ENCODE results near the gene C1orf115.

The C1orf115 gene

GRCh38 chr1:220673921-220674320 lies 16.2 kb upstream of the C1orf115 start:
- Histone ChIP-seq H3K36me3 (replicated peaks; ENCODE audit: low read depth, low read length) (no peaks in the 10 kb centered on the region), H3K27ac (ENCODE audit: low read length) (no peak overlapping the region), H3K4me1 (ENCODE audit: low read length) (no peaks in the 10 kb centered on the region), H2AFZ (ENCODE audit: low read depth, low read length) (no peak overlapping the region), H4K20me1 (ENCODE audit: insufficient read depth, low read length) (no peaks in the 10 kb centered on the region), H3K4me2 (ENCODE audit: low read length) (no peak overlapping the region), H3K4me3 (ENCODE audit: low read length) (no peak overlapping the region), H3K9ac (ENCODE audit: low read length) (no peak overlapping the region), H3K27me3 (ENCODE audit: low read depth, low read length) (no peaks in the 10 kb centered on the region), H3K79me2 (ENCODE audit: low read length) (no peaks in the 10 kb centered on the region), H3K9me3 (ENCODE audit: insufficient read depth, low read length) (peaks cover 6% of the 10 kb centered on the region; the same call in 1 of the 2 replicates)
- TF ChIP-seq EZH2phosphoT487 (IDR thresholded peaks at IDR 0.05; ENCODE audit: low read depth) (no peak), CTCF (IDR thresholded peaks at IDR 0.05; ENCODE audit: low read depth, low read length) (no peak)

GRCh38 chr1:220677251-220677650 lies 12.9 kb upstream of the C1orf115 start:
- Histone ChIP-seq H3K9me3 (ENCODE audit: insufficient read depth, low read length) (no peaks in the 10 kb centered on the region), H4K20me1 (ENCODE audit: insufficient read depth, low read length) (no peaks in the 10 kb centered on the region), H3K36me3 (replicated peaks; ENCODE audit: low read depth, low read length) (no peaks in the 10 kb centered on the region), H3K4me3 (ENCODE audit: low read length) (no peak overlapping the region), H3K9ac (ENCODE audit: low read length) (no peak overlapping the region), H3K27me3 (ENCODE audit: low read depth, low read length) (no peaks in the 10 kb centered on the region), H3K79me2 (ENCODE audit: low read length) (no peaks in the 10 kb centered on the region), H3K4me2 (ENCODE audit: low read length) (no peak overlapping the region), H3K27ac (ENCODE audit: low read length) (no peak overlapping the region), H2AFZ (ENCODE audit: low read depth, low read length) (no peak overlapping the region), H3K4me1 (ENCODE audit: low read length) (peaks cover 3% of the 10 kb centered on the region; the same call in 1 of the 2 replicates)
- TF ChIP-seq EZH2phosphoT487 (IDR thresholded peaks at IDR 0.05; ENCODE audit: low read depth) (no peak), CTCF (IDR thresholded peaks at IDR 0.05; ENCODE audit: low read depth, low read length) (no peak)

- Histone ChIP-seq H3K36me3 (replicated peaks; ENCODE audit: low read depth, low read length) (no peaks in the 10 kb centered on the region), H4K20me1 (ENCODE audit: insufficient read depth, low read length) (no peaks in the 10 kb centered on the region), H3K9ac (ENCODE audit: low read length) (no peak overlapping the region), H3K4me2 (ENCODE audit: low read length) (peak overlapping the region; percentile 38), H3K27me3 (ENCODE audit: low read depth, low read length) (no peaks in the 10 kb centered on the region), H2AFZ (ENCODE audit: low read depth, low read length) (peak overlapping the region; percentile 56), H3K9me3 (ENCODE audit: insufficient read depth, low read length) (no peaks in the 10 kb centered on the region), H3K79me2 (ENCODE audit: low read length) (no peaks in the 10 kb centered on the region), H3K4me1 (ENCODE audit: low read length) (peaks cover 3% of the 10 kb centered on the region; the same call in 1 of the 2 replicates), H3K4me3 (ENCODE audit: low read length) (no peak overlapping the region), H3K27ac (ENCODE audit: low read length) (no peak overlapping the region)
- TF ChIP-seq CTCF (IDR thresholded peaks at IDR 0.05; ENCODE audit: low read depth, low read length) (peak; percentile 81), EZH2phosphoT487 (IDR thresholded peaks at IDR 0.05; ENCODE audit: low read depth) (no peak)
Observed at GRCh38 chr1:220680085-220680687, 10.0 kb upstream of the C1orf115 start.

- H2AFZ ChIP-seq (ENCODE audit: low read depth, low read length): no peak overlapping the region
- H3K9me3 ChIP-seq (ENCODE audit: insufficient read depth, low read length): no peaks in the 10 kb centered on the region
- no peaks in the 10 kb centered on the region for H3K27me3 ChIP-seq (ENCODE audit: low read depth, low read length)
- no peak overlapping the region for H3K9ac ChIP-seq (ENCODE audit: low read length)
- TF ChIP-seq EZH2phosphoT487 (IDR thresholded peaks at IDR 0.05; ENCODE audit: low read depth): no peak
- TF ChIP-seq CTCF (IDR thresholded peaks at IDR 0.05; ENCODE audit: low read depth, low read length): no peak
- peaks cover 3% of the 10 kb centered on the region; the same call in 1 of the 2 replicates for H3K4me1 ChIP-seq (ENCODE audit: low read length)
- H3K27ac ChIP-seq (ENCODE audit: low read length): no peak overlapping the region
- H3K36me3 ChIP-seq (replicated peaks; ENCODE audit: low read depth, low read length): no peaks in the 10 kb centered on the region
- no peaks in the 10 kb centered on the region for H4K20me1 ChIP-seq (ENCODE audit: insufficient read depth, low read length)
- H3K4me3 ChIP-seq (ENCODE audit: low read length): no peak overlapping the region
- no peak overlapping the region for H3K4me2 ChIP-seq (ENCODE audit: low read length)
- no peaks in the 10 kb centered on the region for H3K79me2 ChIP-seq (ENCODE audit: low read length)
Observed at GRCh38 chr1:220681220-220681880, 8.8 kb upstream of the C1orf115 start.
